ENCODE results near the gene LETM1.

DNA sequence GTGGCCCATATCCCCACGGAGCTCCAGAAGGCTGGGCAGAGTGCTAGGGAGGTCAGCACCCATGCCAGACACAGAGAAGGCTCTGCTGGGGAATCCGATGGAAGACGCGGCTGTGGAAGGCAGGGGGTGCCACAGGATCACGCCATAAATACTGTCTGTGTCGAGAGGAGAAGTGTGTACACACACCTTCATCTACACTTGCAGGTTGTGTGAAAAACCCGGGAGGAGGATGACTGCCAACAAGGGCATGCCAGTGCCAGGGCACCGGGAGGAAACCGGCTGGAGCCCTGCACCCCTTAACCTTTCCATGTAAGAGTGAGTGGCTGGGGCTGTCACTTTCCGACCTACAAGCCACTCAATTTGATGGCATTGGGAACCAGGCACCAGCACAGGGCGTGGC is 31.2 kb downstream of the LETM1 start:
- TF ChIP-seq CTCF (IDR thresholded peaks at IDR 0.05) (no peak), POLR2AphosphoS5 (IDR thresholded peaks at IDR 0.05; ENCODE audit: insufficient read depth in 1 of 2, low read depth in 1 of 2) (no peak), POLR2A (IDR thresholded peaks at IDR 0.05) (no peak)
